ENCODE results near the gene ADTRP. TPM values are rescaled to one million over a fixed set of nuclear protein-coding genes. Genes with fewer than 3 reads are reported as not detected.

ADTRP gene
- total RNA-seq, 4 donors from 2014 or later, result 0.38 to 0.68 (median 0.55) TPM

DNA sequence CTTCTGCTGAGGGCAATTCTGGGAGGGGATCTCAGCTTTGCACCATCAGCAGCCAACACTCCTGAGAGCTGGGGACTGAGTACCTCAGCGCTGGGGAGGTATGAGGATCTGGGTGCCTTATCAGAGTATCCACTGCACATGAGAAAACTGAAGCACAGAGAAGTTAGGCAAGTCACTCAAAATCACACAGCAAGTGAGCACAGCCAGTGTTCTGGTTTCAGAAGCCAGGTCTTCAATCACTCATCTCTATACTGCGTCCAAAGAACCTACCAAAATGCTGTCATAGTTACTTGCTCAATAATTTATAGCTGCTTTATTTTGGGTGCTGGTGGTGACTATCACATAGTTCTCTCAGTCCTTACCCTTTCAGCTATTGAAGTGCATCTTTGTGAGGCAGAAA, 5.0 kb downstream of the ADTRP start:
- TF ChIP-seq, protein P1, sequence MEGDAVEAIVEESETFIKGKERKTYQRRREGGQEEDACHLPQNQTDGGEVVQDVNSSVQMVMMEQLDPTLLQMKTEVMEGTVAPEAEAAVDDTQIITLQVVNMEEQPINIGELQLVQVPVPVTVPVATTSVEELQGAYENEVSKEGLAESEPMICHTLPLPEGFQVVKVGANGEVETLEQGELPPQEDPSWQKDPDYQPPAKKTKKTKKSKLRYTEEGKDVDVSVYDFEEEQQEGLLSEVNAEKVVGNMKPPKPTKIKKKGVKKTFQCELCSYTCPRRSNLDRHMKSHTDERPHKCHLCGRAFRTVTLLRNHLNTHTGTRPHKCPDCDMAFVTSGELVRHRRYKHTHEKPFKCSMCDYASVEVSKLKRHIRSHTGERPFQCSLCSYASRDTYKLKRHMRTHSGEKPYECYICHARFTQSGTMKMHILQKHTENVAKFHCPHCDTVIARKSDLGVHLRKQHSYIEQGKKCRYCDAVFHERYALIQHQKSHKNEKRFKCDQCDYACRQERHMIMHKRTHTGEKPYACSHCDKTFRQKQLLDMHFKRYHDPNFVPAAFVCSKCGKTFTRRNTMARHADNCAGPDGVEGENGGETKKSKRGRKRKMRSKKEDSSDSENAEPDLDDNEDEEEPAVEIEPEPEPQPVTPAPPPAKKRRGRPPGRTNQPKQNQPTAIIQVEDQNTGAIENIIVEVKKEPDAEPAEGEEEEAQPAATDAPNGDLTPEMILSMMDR (IDR thresholded peaks at IDR 0.05; ENCODE audit: low read depth), result no peak

DNA sequence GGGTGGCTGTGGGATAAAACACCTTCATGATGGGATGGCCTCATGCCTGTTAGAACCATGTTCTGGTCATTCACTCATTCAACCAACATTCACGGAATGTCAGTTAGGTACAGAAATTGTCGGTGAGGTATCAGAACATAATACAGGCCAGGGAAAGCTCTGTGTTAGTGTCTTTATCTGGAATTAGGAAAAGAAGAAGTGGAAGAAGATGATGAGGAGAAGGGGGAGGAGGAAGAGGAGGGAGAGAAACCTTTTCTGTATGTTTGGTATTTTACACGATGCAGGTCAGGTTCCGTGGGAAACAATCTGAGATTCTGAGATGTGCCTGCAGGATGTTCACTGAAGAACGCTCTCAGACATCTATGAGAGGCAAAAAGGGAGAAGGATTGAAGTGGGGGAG, 5.6 kb downstream of the ADTRP start:
- TF ChIP-seq, protein P1 (IDR thresholded peaks at IDR 0.05; ENCODE audit: low read depth), result no peak

DNA sequence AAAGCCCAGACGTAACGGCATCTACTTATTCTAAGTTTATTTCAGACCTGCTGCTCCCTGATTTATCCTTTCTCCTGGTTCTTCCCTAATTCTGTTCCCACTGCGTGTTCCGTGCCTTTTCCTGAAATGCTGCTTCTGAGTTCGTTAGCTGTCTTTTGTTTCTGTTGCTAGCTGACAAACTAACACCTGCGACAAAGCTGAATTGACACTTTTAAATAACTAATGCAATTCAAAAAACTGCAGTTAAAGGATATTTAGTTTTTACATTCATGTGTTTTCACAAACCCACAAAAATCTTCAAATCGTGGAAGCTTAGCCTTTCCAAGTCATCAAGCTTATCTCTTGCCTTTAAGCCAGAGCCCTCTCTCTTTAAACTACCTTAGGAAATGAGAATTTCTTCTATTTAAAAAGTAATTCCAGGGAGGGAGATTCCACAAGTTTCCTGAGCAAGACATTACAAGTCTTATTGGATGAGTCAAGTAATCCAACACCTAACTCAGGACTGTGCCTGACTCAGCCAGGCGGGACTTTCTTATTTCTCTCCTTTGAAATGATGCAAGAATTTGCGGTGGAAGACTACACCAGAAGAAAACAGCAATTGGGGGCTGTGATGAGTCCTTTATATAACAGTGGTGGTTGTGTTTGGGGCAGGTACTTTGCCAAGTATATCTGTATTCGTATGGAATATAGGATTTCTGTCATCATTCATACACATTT, 6.3 kb downstream of the ADTRP start:
- TF ChIP-seq, protein P1 (IDR thresholded peaks at IDR 0.05; ENCODE audit: low read depth), result no peak

DNA sequence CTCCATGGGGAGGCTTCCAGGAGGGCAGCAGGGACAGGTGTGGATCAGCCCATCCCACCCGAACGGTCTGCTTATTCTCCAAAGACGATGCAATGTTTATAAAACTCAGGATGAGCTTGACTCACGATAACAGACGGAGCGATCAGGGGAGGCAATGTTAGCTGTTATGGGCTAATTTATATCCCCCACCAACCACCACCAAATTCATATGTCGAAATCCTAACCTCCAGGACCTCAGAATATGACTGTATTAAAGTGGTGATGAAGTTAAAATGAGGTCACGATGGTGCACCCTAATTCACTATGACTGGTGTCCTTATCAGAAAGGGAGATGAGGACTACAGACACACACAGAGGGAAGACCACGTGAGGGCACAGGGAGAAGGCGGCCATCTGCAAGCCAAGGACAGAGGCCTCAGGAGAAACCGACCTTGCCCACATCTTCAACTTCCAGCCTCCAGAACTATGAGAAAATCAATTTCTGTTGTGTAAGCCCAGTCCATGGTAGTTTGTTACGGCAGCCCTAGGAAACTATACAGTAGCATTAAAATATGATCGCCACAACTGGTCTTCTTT, 7.0 kb downstream of the ADTRP start:
- TF ChIP-seq, protein P1 (IDR thresholded peaks at IDR 0.05; ENCODE audit: low read depth), result no peak

DNA sequence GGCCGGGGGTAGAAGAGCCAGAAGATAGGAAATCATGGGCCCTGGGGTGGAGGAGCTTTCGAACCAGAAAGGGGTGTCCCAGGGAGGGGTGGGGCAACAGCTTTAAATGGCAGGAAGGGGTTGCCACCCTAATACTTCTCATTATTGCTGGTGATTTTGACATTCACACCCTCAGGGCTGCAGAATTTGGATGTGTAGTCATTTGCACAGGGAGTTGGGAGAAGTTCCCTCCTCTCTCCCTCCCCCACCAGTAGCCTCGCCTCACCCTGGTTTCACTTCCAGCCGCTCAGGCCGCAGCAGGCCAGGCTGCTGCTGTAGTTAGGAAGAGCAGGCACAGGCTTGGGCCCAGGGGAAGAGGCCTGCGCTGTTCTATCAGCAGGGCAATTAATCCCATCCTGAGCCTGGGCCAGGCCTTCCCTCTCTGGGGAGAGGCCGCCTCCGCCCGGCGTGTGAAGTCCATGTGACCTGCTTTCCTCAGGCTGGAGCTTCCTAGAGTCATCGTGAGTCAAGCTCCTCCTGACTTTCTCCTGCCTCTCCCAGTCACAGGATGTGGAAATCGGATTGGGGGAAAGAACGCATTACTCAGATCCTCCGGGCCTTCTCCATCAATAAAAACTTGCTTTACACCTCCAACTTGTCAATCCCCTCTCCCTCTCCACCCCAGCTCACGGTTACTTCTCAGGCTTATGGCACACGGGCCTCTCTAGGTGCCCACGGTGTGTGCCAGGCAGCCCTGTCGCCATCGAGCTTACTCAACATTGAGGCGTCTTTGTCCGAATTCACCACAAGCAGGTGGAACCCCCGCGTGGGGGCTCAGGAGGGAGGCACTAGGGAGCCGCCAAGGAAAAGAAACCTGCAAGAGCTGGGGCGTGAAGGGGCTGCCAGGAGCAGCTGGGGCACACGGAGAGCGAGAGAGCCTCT, 7.8 kb downstream of the ADTRP start:
- TF ChIP-seq, protein P1 (IDR thresholded peaks at IDR 0.05; ENCODE audit: low read depth), result no peak

DNA sequence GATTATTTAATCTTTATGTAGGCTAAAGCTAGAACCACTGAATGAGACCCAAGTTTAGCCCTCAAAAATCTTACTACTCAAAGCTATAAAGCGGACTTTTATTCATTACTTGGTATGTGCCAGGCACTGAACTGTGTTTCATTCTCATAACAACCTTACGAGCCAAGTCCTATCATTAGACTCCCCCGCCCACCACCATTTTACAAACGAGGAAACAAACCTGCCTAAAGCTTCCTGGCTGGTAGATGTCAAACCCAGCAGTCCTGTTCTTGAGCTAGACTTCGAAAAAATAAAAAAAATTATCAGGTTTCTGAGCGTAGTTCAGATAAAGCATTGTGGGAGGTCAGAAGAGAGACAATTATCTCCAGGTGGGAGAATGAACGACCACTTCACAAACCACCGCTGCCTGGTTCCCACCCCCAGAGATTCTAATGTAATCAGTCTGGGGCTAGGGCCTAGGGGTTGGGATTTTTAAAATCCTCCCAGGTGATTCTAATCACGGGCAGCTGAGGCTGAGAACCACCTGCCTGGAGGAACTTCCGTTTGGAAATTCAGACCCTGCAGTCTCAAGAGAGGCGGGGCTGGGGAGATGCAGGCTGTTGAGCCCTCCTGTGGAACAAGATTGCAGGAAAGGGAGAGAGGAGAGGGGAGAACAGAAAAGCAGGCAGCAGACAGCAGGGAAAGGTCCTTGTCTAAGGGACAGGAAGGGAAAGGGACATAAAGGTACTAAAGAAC, 8.6 kb downstream of the ADTRP start:
- TF ChIP-seq, protein P1 (IDR thresholded peaks at IDR 0.05; ENCODE audit: low read depth), result no peak
